B cell (primary cell): ENCODE measurements around the gene TRANK1.

Experiments used
- CTCF ChIP-seq: fragments of 200-600 bp; IDR thresholded peaks from one replicate; pipeline ENCODE4 v1.8.0; 2022; ENCODE audit warnings: antibody characterized with exemption, mild to moderate bottlenecking
- EZH2 ChIP-seq: IDR thresholded peaks from 2 replicates; pipeline ENCODE4 v1.6.1; 2012; ENCODE audit warnings: borderline replicate concordance, low read depth, mild to moderate bottlenecking, moderate library complexity, low read length; ENCODE audit not compliant: insufficient read depth, poor library complexity, severe bottlenecking

DNA sequence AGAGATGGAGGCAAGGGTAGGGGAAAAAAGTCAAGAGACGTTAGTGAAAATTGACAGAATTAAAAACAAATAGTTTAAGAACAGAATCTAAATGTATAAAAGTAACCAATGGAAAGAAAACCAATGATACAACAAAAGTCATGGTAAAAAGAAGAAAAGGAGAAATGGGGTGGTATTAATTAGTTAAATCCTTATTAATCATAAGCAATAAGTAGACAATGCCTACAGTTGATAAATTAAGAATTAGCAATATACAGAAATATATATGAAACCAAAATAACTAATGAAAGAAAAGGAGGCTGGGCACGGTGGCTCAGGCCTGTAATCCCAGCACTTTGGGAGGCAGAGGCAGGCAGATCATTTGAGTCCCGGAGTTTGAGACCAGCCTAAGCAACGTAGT is 24.2 kb upstream of the TRANK1 start:
- TF ChIP-seq EZH2 (no peak), CTCF (no peak)
